Activated CD8-positive, alpha-beta memory T cell treated with anti-CD3 and anti-CD28 coated beads, Interleukin-2, amount 50 U/mL, for 4 hours (primary cell): ENCODE data around the gene GSK3A.

ENCODE experiments used
- DNase-seq: peaks from one replicate; pipeline ENCODE4 v3.0.0-alpha.2; 2020

The GSK3A gene

GRCh38 chr19:42242512-42243409 is at the start of gene GSK3A:
TSS of gene GSK3A (minus strand) at chr19:42242602. CDS start at chr19:42242465, 137 bp downstream.
- DNase-seq, result peak; percentile 96

GRCh38 chr19:42291435-42291810 is 49.0 kb upstream of the GSK3A start:
- no peak for DNase-seq

GRCh38 chr19:42290523-42291434 is 48.4 kb upstream of the GSK3A start:
- DNase-seq, result peak; percentile 72

- DNase-seq, result no peak
Measured at GRCh38 chr19:42290136-42290522, 47.7 kb upstream of the GSK3A start.

- DNase-seq, result no peak
Measured at GRCh38 chr19:42289556-42290041, 47.2 kb upstream of the GSK3A start.

GRCh38 chr19:42288881-42289555 is 46.6 kb upstream of the GSK3A start:
- no peak for DNase-seq

- DNase-seq, result no peak
Measured at GRCh38 chr19:42288387-42288786, 46.0 kb upstream of the GSK3A start.

- no peak for DNase-seq
Measured at GRCh38 chr19:42287827-42288107, 45.4 kb upstream of the GSK3A start.

- peak; percentile 15 for DNase-seq
Measured at GRCh38 chr19:42287017-42287826, 44.8 kb upstream of the GSK3A start.

GRCh38 chr19:42286349-42287016 is 44.1 kb upstream of the GSK3A start:
- DNase-seq, result peak; percentile 16

- DNase-seq, result peak; percentile 16
Measured at GRCh38 chr19:42285988-42286348, 43.6 kb upstream of the GSK3A start.

- peak; percentile 17 for DNase-seq
Measured at GRCh38 chr19:42285541-42285941, 43.1 kb upstream of the GSK3A start.

GRCh38 chr19:42284591-42285341 is 42.4 kb upstream of the GSK3A start:
- peak; percentile 20 for DNase-seq

GRCh38 chr19:42284066-42284501 is 41.7 kb upstream of the GSK3A start:
- peak; percentile 74 for DNase-seq

GRCh38 chr19:42283188-42284065 is 41.0 kb upstream of the GSK3A start:
- DNase-seq, result peak; percentile 95

- no peak for DNase-seq
Measured at GRCh38 chr19:42282819-42283187, 40.4 kb upstream of the GSK3A start.

GRCh38 chr19:42281827-42282762 is 39.7 kb upstream of the GSK3A start:
- peak; percentile 17 for DNase-seq

GRCh38 chr19:42281146-42281826 is 38.9 kb upstream of the GSK3A start:
- DNase-seq, result peak; percentile 18
